HCT116 (cell line): ENCODE results near the gene IQCK. TPM values are rescaled to one million over a fixed set of nuclear protein-coding genes. Genes with fewer than 3 reads are reported as not detected.

ENCODE experiments used
- ATAC-seq: fragments of 200-7000 bp; cut with Tn5 transposase; 2 replicates; pipeline ENCODE4 v1.9.1; 2020; ENCODE audit warnings: mild to moderate bottlenecking, moderate library complexity
- BruUV-seq: library from RNA; stranded (reverse); fragments of 400-500 nt; replicated peaks from 2 replicates; lab custom pipeline; 2021; lab: Mats Ljungman, UMichigan
- CTCF ChIA-PET: fragments of 300-600 bp; sonication (Branson Sonifier 250); formaldehyde crosslinking; loops from one replicate; lab custom pipeline; 2021; ENCODE audit warnings: antibody characterized with exemption; lab: Charles Lee
- POLR2A ChIA-PET: fragments of 300-600, 350-600 bp; sonication (Branson Sonifier 250); formaldehyde crosslinking; loops from one replicate; lab custom pipeline; 2021; ENCODE audit warnings: antibody characterized with exemption; lab: Charles Lee
- RAD21 ChIA-PET, 2 experiments: fragments of 300-600 bp; sonication (Branson Sonifier 250); formaldehyde crosslinking; loops; one replicate each; lab custom pipeline; 2023; ENCODE audit warnings: low total read pairs in 2 of 2; ENCODE audit not compliant: uncharacterized antibody in 2 of 2, unreplicated experiment in 2 of 2, low non-redundant PET in 1 of 2; lab: Charles Lee
- DNase-seq: peaks from one replicate; pipeline ENCODE4 v3.0.0-alpha.2; 2010; ENCODE audit warnings: low read depth, low spot score
- H2AFZ ChIP-seq: fragments of 200-600 bp; shearing (Covaris generic), sonication (generic); 2 replicates; pipeline ENCODE4 v1.6.1; 2017; ENCODE audit warnings: low read depth, mixed run types, mixed read lengths, antibody characterized with exemption, low read length; ENCODE audit not compliant: poor library complexity, severe bottlenecking
- H3K27ac ChIP-seq: 2 replicates; pipeline ENCODE4 v1.5.1; 2012; ENCODE audit warnings: low read depth, low read length
- H3K27me3 ChIP-seq: fragments of 200-600 bp; sonication (generic); 2 replicates; pipeline ENCODE4 v1.6.1; 2016; ENCODE audit warnings: mixed run types, low read length, mixed read lengths; ENCODE audit not compliant: insufficient read depth
- H3K36me3 ChIP-seq, 2 experiments: fragments of 200-500 bp in 1 of 2; fragments of 200-600 bp in 1 of 2; sonication (Bioruptor generic) in 1 of 2; sonication (generic) in 1 of 2; 2 replicates each; pipeline versions ENCODE4 v1.5.1 to v1.6.1; 2014 to 2016; ENCODE audit warnings: low read length in 2 of 2, inconsistent platforms in 1 of 2, mixed read lengths in 1 of 2, mixed run types in 1 of 2; ENCODE audit not compliant: insufficient read depth in 2 of 2, control insufficient read depth in 1 of 2
- H3K4me1 ChIP-seq, 2 experiments: fragments of 200-600 bp in 1 of 2; sonication (generic) in 1 of 2; 2 replicates each; pipeline versions ENCODE4 v1.5.1 to v1.6.1; 2012 to 2017; ENCODE audit warnings: low read length in 2 of 2, inconsistent platforms in 1 of 2, mild to moderate bottlenecking in 1 of 2, mixed read lengths in 1 of 2, mixed run types in 1 of 2, moderate library complexity in 1 of 2; ENCODE audit not compliant: insufficient read depth in 2 of 2, control insufficient read depth in 1 of 2
- H3K4me2 ChIP-seq: fragments of 200-600 bp; sonication (generic); 2 replicates; pipeline ENCODE4 v1.6.1; 2017; ENCODE audit warnings: mixed run types, low read length, mixed read lengths
- H3K4me3 ChIP-seq, 2 experiments: fragments of 200-600 bp in 1 of 2; sonication (generic) in 1 of 2; replicated peaks in 1 of 2; 2 replicates each; pipeline ENCODE4 v1.5.1; 2011 to 2016; ENCODE audit warnings: low read length in 2 of 2, control low read depth in 1 of 2, low read depth in 1 of 2, mild to moderate bottlenecking in 1 of 2, mixed read lengths in 1 of 2, mixed run types in 1 of 2
- H3K79me2 ChIP-seq: fragments of 200-600 bp; sonication (generic); 2 replicates; pipeline ENCODE4 v1.6.1; 2017; ENCODE audit warnings: mild to moderate bottlenecking, mixed run types, low read length, moderate library complexity, mixed read lengths; ENCODE audit not compliant: insufficient read depth
- H3K9ac ChIP-seq: fragments of 200-600 bp; sonication (generic); 2 replicates; pipeline ENCODE4 v1.6.1; 2016; ENCODE audit warnings: low read length, mixed read lengths
- H3K9me2 ChIP-seq: fragments of 200-600 bp; sonication (generic), shearing (Covaris generic); 2 replicates; pipeline ENCODE4 v1.6.1; 2017; ENCODE audit warnings: mixed run types, mild to moderate bottlenecking, moderate library complexity; ENCODE audit not compliant: insufficient read depth
- H3K9me3 ChIP-seq, 2 experiments: fragments of 200-500 bp in 1 of 2; fragments of 200-600 bp in 1 of 2; sonication (Bioruptor generic) in 1 of 2; sonication (generic) in 1 of 2; 2 replicates each; pipeline ENCODE4 v1.6.1; 2014 to 2017; ENCODE audit warnings: low read length in 2 of 2, mixed read lengths in 2 of 2, inconsistent platforms in 1 of 2, low read depth in 1 of 2, mild to moderate bottlenecking in 1 of 2, mixed run types in 1 of 2, moderate library complexity in 1 of 2; ENCODE audit not compliant: control insufficient read depth in 1 of 2, insufficient read depth in 1 of 2
- H4K20me1 ChIP-seq: fragments of 200-600 bp; sonication (generic), shearing (Covaris generic); 2 replicates; pipeline ENCODE4 v1.6.1; 2017; ENCODE audit warnings: mixed run types, mild to moderate bottlenecking, moderate library complexity; ENCODE audit not compliant: insufficient read depth
- CEBPB ChIP-seq: IDR thresholded peaks from 2 replicates; pipeline ENCODE4 v1.6.1; 2012; ENCODE audit warnings: low read depth
- EGR1 ChIP-seq: IDR thresholded peaks from 2 replicates; pipeline ENCODE4 v1.6.1; 2012; ENCODE audit warnings: low read depth
- ELF1 ChIP-seq: IDR thresholded peaks from 2 replicates; pipeline ENCODE4 v1.6.1; 2012; ENCODE audit warnings: low read depth, borderline replicate concordance
- EZH2 ChIP-seq: fragments of 200-600 bp; sonication (generic); IDR thresholded peaks from 2 replicates; pipeline ENCODE4 v1.6.1; 2017; ENCODE audit warnings: antibody characterized with exemption, mixed run types
- EZH2phosphoT487 ChIP-seq: fragments of 200-600 bp; IDR thresholded peaks from 2 replicates; pipeline ENCODE4 v1.6.1; 2018; ENCODE audit warnings: antibody characterized with exemption, borderline replicate concordance
- FOSL1 ChIP-seq: IDR thresholded peaks from 2 replicates; pipeline ENCODE4 v1.6.1; 2012; ENCODE audit warnings: low read depth
- JUND ChIP-seq: IDR thresholded peaks from 2 replicates; pipeline ENCODE4 v1.6.1; 2012
- POLR2A ChIP-seq: IDR thresholded peaks from 2 replicates; pipeline ENCODE4 v1.7.0; 2011; ENCODE audit warnings: borderline replicate concordance; ENCODE audit not compliant: insufficient read depth, insufficient read length; ENCODE audit errors: extremely low read depth
- POLR2AphosphoS5 ChIP-seq: IDR thresholded peaks from 2 replicates; pipeline ENCODE4 v1.6.1; 2011; ENCODE audit warnings: mild to moderate bottlenecking, low read depth, low read length, moderate library complexity
- RAD21 ChIP-seq: IDR thresholded peaks from 2 replicates; pipeline ENCODE4 v1.6.1; 2012; ENCODE audit warnings: low read depth, mild to moderate bottlenecking
- SIN3A ChIP-seq: IDR thresholded peaks from 2 replicates; pipeline ENCODE4 v1.6.1; 2012; ENCODE audit warnings: low read depth
- SP1 ChIP-seq: IDR thresholded peaks from 2 replicates; pipeline ENCODE4 v1.6.1; 2012; ENCODE audit warnings: low read depth
- TCF7L2 ChIP-seq: IDR thresholded peaks from 2 replicates; pipeline ENCODE4 v1.7.0; 2011; ENCODE audit warnings: borderline replicate concordance, inconsistent platforms; ENCODE audit not compliant: insufficient read depth, insufficient read length; ENCODE audit errors: extremely low read depth
- YY1 ChIP-seq: IDR thresholded peaks from 2 replicates; pipeline ENCODE4 v1.6.1; 2011; ENCODE audit warnings: low read length, low read depth, moderate library complexity, mild to moderate bottlenecking; ENCODE audit not compliant: insufficient replicate concordance; ENCODE audit errors: extremely low read depth
- ZFX ChIP-seq: fragments of 450-650 bp; IDR thresholded peaks from 2 replicates; pipeline ENCODE4 v1.6.1; 2017
- ZNF274 ChIP-seq: fragments of 200-500 bp; sonication (Bioruptor generic); IDR thresholded peaks from 2 replicates; pipeline ENCODE4 v1.6.1; 2014; ENCODE audit warnings: mild to moderate bottlenecking, low read depth, low read length, inconsistent platforms
- intact Hi-C: fragments of 100-400 bp; cut with micrococcal nuclease; formaldehyde crosslinking; loops from 2 replicates; pipeline ENCODE4 v1.10.0; 2022
- total RNA-seq: library from RNA; stranded (reverse); gene quantifications from one replicate; pipeline ENCODE4 v1.2.1, GENCODE V29; 2021; ENCODE audit not compliant: unreplicated experiment
- TF ChIP-seq, protein P1 (sequence below): IDR thresholded peaks from 2 replicates; pipeline ENCODE4 v1.6.1; 2012; ENCODE audit warnings: low read depth
- TF ChIP-seq, protein P2 (sequence below): IDR thresholded peaks from 2 replicates; pipeline ENCODE4 v1.6.1; 2012
- TF ChIP-seq, protein P3 (sequence below): IDR thresholded peaks from 2 replicates; pipeline ENCODE4 v1.6.1; 2012
- TF ChIP-seq, protein P4 (sequence below), 3 experiments: fragments of 200-600 bp in 1 of 3; sonication (generic) in 1 of 3; IDR thresholded peaks in 2 of 3; conservative IDR thresholded peaks in 1 of 3; 2 replicates each; pipeline ENCODE4 v1.5.1; 2012 to 2017; ENCODE audit warnings: low read depth in 2 of 3, low read length in 2 of 3, antibody characterized with exemption in 1 of 3, borderline replicate concordance in 1 of 3, control low read depth in 1 of 3, mild to moderate bottlenecking in 1 of 3, mixed read lengths in 1 of 3, mixed run types in 1 of 3, moderate library complexity in 1 of 3; ENCODE audit not compliant: insufficient read depth in 1 of 3

The IQCK gene
- total RNA-seq, 1 experiment from 2014 or later, result 11.8 TPM

DNA sequence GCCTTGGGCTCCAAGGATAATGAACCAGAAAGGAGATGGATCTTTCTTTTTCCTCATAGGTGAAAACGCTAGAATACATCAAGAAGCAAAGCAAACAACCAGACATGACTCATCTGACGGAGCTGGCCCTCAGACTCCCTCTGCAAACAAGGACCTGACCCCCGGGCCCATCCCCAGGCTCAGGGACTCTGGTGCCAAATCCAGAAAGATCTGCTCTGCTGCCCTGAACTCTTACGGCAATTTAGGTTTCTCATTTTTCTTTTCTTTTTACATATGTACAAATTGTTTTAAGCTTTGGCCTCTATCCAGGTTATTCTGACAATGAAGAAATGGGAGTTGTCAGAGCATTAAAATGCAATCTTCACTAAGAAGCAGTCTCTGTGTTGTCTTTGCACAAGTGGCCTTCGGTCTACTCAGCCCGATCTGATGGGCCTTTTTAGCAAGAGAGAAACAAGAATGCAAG is 17.7 kb upstream of the IQCK start:
- Histone ChIP-seq H3K27me3 (no peaks in the 10 kb centered on the region), H3K4me1 (peaks cover 16 to 29% of the 10 kb centered on the region in 2 experiments), H3K9me2 (no peaks in the 10 kb centered on the region), H4K20me1 (no peaks in the 10 kb centered on the region), H3K4me2 (no peak overlapping the region), H3K9ac (no peak overlapping the region)
- CTCF ChIA-PET, result interaction anchor here (1.2 to 1.3 kb wide), 2 partner anchors 18 to 116 kb away, joined by 3 to 4 read pairs; partner anchors contain the start of genes IQCK and KNOP1
- intact Hi-C loops, result no loop called here
- no peak for ATAC-seq
- BruUV-seq, result no TSS peak
- POLR2A ChIA-PET, result no interaction called here
- no peak for TF ChIP-seq EGR1
- TF ChIP-seq, protein P1, sequence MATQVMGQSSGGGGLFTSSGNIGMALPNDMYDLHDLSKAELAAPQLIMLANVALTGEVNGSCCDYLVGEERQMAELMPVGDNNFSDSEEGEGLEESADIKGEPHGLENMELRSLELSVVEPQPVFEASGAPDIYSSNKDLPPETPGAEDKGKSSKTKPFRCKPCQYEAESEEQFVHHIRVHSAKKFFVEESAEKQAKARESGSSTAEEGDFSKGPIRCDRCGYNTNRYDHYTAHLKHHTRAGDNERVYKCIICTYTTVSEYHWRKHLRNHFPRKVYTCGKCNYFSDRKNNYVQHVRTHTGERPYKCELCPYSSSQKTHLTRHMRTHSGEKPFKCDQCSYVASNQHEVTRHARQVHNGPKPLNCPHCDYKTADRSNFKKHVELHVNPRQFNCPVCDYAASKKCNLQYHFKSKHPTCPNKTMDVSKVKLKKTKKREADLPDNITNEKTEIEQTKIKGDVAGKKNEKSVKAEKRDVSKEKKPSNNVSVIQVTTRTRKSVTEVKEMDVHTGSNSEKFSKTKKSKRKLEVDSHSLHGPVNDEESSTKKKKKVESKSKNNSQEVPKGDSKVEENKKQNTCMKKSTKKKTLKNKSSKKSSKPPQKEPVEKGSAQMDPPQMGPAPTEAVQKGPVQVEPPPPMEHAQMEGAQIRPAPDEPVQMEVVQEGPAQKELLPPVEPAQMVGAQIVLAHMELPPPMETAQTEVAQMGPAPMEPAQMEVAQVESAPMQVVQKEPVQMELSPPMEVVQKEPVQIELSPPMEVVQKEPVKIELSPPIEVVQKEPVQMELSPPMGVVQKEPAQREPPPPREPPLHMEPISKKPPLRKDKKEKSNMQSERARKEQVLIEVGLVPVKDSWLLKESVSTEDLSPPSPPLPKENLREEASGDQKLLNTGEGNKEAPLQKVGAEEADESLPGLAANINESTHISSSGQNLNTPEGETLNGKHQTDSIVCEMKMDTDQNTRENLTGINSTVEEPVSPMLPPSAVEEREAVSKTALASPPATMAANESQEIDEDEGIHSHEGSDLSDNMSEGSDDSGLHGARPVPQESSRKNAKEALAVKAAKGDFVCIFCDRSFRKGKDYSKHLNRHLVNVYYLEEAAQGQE, result no peak
- TF ChIP-seq POLR2AphosphoS5, result no peak
- no peak for TF ChIP-seq SIN3A
- no peak for TF ChIP-seq SP1
- TF ChIP-seq, protein P2, sequence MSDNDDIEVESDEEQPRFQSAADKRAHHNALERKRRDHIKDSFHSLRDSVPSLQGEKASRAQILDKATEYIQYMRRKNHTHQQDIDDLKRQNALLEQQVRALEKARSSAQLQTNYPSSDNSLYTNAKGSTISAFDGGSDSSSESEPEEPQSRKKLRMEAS, result no peak
- no peak for TF ChIP-seq POLR2A
- TF ChIP-seq TCF7L2, result no peak
- no peak for TF ChIP-seq RAD21
- TF ChIP-seq CEBPB, result no peak
- no peak for TF ChIP-seq FOSL1
- TF ChIP-seq JUND, result no peak
- no peak for TF ChIP-seq EZH2phosphoT487
- TF ChIP-seq, protein P3, sequence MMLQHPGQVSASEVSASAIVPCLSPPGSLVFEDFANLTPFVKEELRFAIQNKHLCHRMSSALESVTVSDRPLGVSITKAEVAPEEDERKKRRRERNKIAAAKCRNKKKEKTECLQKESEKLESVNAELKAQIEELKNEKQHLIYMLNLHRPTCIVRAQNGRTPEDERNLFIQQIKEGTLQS, result no peak
- no peak for TF ChIP-seq YY1
- no peak for TF ChIP-seq ZFX
- no peak for TF ChIP-seq ELF1
- no peak for TF ChIP-seq EZH2
- TF ChIP-seq ZNF274, result no peak
- TF ChIP-seq, protein P4, sequence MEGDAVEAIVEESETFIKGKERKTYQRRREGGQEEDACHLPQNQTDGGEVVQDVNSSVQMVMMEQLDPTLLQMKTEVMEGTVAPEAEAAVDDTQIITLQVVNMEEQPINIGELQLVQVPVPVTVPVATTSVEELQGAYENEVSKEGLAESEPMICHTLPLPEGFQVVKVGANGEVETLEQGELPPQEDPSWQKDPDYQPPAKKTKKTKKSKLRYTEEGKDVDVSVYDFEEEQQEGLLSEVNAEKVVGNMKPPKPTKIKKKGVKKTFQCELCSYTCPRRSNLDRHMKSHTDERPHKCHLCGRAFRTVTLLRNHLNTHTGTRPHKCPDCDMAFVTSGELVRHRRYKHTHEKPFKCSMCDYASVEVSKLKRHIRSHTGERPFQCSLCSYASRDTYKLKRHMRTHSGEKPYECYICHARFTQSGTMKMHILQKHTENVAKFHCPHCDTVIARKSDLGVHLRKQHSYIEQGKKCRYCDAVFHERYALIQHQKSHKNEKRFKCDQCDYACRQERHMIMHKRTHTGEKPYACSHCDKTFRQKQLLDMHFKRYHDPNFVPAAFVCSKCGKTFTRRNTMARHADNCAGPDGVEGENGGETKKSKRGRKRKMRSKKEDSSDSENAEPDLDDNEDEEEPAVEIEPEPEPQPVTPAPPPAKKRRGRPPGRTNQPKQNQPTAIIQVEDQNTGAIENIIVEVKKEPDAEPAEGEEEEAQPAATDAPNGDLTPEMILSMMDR (IDR thresholded peaks at IDR 0.05 in 2 of 3, conservative IDR thresholded peaks at IDR 0.05 in 1 of 3; ENCODE audit: borderline replicate concordance in 1 of 3, insufficient read depth in 1 of 3, low read depth in 2 of 3, low read length in 2 of 3), result no peak
- TF ChIP-seq, all 23 proteins: peak for 0
- no peaks in the 10 kb centered on the region for H3K9me3 ChIP-seq
- peaks cover 23 to 31% of the 10 kb centered on the region in 2 experiments; a peak in 3 of 4 replicates for H3K36me3 ChIP-seq
- H3K79me2 ChIP-seq, result peaks cover 17% of the 10 kb centered on the region; the same call in 1 of the 2 replicates
- DNase-seq, result no peak
- H2AFZ ChIP-seq, result no peak overlapping the region
- H3K27ac ChIP-seq, result no peak overlapping the region
- H3K4me3 ChIP-seq, result no peak overlapping the region
- RAD21 ChIA-PET, result no interaction called here
